SH-SY5Y (cell line): ENCODE measurements around the gene DNAAF5.

ENCODE experiments used
- GATA2 ChIP-seq: IDR thresholded peaks from 2 replicates; pipeline ENCODE4 v1.6.1; 2011; ENCODE audit warnings: mild to moderate bottlenecking, low read depth, low read length
- GATA3 ChIP-seq: IDR thresholded peaks from 2 replicates; pipeline ENCODE4 v1.6.1; 2011; ENCODE audit warnings: low read depth, mild to moderate bottlenecking, low read length, moderate library complexity

GRCh38 chr7:732556-732955 is 6.1 kb downstream of the DNAAF5 start:
- no peak for TF ChIP-seq GATA2
- no peak for TF ChIP-seq GATA3
